GM21737 (cell line): ENCODE measurements around the gene FADS1.
A peak's percentile ranks its signal among the peaks of the same experiment; 100 is the strongest.

Experiments
- ATAC-seq: cut with Tn5 transposase; IDR thresholded peaks from one replicate; pipeline ENCODE4 v1.9.1; 2021; ENCODE audit warnings: mild to moderate bottlenecking, moderate library complexity; ENCODE audit not compliant: unreplicated experiment

FADS1 gene

GRCh38 chr11:61846362-61847020 lies 29.7 kb upstream of the FADS1 start:
- no peak for ATAC-seq

DNA sequence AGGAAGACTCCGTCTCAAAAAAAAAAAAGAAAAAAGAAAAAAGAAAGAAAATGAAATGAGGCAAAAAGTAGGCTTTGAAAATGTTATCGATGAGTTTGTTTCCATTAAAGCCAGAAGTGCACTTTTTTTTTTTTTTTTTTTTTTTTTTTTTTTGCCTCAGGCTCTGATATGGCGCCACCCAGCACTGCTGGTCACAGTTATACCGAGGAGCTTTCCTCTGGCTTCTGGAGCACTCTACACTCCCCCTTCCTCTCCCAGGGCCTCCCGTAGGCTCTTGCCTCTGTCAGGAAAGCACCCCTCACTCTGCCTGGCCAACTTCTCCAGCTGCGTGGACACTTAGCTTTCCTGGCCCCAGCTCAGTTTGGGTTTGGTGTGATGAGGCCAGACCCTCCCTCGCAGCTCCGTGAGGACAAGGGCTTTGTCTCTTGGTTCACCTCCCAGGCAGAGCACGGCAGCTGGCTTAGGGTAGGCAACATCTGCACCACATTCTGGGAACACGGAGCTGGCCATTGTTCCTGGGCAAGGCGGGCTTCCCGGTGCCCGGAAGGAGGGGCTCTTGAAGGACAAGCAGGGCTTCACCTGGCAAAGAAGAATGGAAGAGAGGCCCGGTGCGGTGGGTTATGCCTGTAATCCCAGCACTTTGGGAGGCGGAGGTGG lies 28.2 kb upstream of the FADS1 start:
- ATAC-seq = no peak

DNA sequence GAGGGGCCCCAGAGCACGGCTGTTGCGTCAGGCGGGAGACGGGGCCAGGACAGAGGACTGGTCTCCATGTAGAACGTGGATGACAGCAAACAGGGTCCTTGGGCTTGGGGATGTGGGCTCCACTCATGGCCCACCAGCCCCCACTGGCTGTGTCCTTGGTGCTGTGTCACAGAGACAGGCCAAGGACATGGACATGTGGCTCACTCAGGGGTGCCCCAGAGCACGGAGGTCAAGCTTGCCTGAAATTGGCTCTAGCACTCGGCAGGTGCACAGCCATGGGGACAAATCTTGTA lies 25.7 kb upstream of the FADS1 start:
- ATAC-seq = no peak

DNA sequence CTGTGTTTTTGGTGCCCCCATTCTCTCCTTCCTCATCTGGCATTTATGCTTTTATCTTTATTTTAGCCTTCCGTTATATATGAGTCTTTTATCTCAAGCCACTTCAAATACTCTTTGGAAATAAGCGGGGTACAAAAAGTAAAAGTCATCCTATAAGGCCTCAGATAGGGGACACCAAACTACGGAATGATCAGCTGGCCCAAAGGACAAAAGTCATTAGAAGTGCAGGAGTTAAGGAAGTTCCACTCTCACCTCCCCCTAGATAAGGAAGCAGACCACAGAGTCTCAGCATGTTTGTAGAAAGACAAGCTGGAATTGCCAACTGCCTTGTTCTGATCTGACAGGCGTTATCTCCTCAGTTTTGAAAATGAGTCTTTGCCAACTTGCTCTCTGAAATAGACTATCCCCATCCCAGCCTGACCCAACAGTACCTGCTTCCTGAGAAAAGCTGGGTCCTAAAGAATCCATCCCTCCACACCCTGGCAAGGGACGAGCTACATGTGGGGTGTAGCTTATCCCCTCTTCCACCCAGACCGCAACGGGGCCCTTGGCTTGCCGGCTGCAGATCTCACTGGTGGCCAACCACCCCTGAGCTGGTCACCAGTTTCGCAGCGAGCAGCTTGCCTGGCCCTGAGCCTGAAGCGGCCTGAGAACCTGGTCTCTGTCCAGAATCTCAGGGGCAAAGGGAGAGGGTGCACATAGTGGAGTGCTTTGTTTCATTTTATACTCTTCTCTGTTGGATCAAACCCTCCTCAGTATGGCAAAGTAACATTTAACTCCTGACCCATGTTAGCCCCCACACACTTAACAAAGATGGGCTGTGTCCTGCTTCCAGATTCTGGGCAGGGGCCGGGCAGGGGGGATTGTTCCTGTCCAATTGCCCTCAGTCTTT lies 25.1 kb upstream of the FADS1 start:
- no peak for ATAC-seq

DNA sequence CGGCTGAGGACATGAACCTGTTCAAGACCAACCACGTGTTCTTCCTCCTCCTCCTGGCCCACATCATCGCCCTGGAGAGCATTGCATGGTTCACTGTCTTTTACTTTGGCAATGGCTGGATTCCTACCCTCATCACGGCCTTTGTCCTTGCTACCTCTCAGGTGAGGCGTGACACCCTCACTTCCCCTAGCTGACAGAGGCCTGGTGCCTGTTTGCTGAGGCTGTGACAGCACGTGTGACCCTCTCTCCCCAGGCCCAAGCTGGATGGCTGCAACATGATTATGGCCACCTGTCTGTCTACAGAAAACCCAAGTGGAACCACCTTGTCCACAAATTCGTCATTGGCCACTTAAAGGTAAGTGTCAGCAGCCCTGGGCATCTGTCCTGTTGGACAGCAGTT lies 23.6 kb upstream of the FADS1 start:
- no peak for ATAC-seq

- no peak for ATAC-seq
Observed at GRCh38 chr11:61839742-61840141, 22.9 kb upstream of the FADS1 start.

DNA sequence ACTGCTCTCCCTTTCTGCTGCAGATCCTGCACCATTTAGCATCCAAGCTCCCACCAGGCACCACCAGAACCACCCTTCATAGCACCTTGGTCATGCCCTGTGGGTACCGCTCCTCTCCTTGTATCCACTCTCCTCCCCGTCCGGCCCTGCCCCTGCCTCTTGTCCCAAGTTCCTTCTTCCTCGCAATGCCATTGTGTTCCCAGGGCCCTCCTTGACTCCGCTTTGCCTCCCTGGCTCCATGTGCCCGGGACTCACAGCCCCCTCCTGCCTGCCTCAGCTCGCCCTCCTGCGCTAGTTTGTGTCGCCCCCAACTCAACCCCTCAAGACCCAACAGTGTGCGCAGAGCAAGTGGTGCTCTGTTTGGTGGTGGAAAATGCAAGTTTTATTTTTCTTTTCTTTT lies 22.1 kb upstream of the FADS1 start:
- no peak for ATAC-seq

DNA sequence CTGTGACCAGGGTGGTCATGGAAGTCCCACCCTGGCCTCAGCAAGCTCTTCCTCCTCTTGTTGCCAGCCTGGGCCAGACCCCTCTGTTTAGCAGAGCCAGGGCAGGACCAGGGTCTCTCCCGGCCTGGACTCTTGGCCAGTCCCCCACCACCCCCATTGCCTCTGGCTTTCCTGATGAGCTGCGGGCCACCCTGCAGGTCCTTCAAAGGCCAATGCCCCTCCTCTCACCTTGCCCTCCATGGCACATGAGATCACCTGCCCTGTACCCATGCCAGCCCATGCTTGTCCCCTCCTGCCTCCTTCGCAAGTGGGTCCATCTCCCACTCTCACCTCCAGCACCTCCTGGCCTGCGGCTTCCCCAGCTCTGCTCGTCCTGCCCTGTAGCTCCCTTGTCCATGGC lies 21.7 kb upstream of the FADS1 start:
- no peak for ATAC-seq

- no peak for ATAC-seq
Observed at GRCh38 chr11:61837411-61838005, 20.7 kb upstream of the FADS1 start.

DNA sequence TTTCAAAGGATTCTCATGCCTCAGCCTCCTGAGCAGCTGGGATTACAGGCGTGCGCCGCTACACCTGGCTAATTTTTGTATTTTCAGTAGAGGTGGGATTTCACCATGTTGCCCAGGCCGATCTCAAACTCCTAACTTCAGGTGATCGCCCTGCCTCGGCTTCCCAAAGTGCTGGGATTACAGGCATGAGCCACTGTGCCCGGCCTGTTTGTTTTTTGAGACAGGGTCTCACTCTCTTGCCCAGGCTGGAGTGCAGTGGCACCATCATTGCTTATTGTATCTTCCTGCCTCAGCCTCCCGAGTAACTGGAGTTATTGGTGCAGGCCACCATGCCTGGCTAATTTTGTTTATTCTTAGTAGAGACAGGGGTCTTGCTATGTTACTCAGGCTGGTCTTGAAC lies 19.4 kb upstream of the FADS1 start:
- ATAC-seq = no peak

DNA sequence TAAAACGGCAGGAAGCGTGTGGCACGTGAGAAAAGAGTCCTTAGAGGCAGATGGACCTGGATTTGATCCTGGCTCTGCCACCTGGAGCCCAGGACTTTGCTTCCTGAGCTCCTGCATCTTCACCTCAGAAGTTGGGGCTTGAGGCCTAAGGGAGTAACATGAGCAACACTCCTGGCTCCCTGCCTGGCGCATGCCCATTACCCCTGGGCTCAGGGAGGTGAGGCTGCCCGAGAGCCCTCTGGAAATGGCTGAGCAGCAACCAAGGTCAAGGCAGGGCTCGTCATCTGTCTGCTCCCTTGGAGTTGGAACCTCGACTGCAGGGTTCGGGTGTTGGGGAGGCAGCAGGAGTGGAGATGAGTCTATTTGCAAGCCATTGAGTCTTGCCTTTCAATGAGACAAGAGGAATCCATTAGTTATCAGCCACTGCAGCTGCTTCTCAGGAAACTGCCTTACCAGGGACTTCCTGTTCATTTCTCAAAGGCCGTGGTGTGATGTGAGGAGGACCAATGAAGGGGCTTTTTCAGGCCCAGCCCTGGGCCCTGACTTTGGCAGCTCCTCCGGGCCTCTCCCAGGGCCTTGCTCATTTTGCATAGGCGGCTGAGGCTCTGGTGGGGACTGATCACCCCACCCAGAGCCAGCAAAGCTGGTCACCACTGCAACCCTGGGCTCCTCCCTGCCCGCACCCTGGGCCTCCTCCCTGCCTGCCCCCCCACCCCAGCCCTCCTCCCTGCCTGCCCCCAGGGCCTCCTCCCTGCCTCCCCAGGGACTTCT lies 17.7 kb upstream of the FADS1 start:
- ATAC-seq = peak; percentile 84

- ATAC-seq = no peak
Observed at GRCh38 chr11:61833926-61834277, 17.1 kb upstream of the FADS1 start.

DNA sequence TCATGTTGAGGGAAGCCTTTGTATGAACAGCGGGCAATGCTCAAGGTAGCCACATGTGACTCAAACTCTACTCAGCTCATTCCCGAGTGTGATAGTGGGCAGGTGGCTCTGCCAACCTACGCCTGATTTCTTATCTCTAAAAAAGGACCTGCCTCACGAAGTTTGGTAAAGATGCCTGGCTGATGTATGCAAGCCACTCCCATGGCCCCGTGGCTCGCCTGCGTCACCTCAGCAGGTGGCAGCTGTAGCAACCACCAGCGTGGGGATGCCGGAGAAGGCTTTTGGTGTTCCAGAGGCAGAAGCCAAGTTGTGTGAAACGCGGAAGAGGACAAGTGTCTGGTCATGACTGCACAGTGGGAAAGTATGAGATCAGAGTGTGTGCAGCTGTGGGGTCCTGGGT lies 16.7 kb upstream of the FADS1 start:
- ATAC-seq = no peak

DNA sequence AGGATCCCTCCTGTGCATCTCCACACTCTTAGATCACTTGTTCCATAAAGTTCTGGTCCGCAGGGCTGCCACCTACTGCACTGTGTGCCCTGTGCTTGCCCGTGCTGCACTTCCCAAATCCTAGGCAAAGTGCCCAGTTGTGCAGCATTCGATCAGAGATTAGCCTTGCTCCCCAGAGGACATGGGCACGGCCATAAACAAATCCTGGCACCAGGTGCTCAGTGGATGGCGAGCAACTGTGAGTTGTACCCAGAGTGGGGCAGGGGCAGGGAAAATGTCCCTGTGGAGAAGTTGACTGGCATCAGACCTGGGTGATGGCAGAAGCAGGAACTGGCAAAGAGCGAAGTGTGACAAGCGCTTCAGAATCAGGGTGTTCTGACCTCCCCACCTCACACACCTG lies 16.0 kb upstream of the FADS1 start:
- ATAC-seq = no peak

GRCh38 chr11:61832207-61832606 lies 15.4 kb upstream of the FADS1 start:
- ATAC-seq = no peak

DNA sequence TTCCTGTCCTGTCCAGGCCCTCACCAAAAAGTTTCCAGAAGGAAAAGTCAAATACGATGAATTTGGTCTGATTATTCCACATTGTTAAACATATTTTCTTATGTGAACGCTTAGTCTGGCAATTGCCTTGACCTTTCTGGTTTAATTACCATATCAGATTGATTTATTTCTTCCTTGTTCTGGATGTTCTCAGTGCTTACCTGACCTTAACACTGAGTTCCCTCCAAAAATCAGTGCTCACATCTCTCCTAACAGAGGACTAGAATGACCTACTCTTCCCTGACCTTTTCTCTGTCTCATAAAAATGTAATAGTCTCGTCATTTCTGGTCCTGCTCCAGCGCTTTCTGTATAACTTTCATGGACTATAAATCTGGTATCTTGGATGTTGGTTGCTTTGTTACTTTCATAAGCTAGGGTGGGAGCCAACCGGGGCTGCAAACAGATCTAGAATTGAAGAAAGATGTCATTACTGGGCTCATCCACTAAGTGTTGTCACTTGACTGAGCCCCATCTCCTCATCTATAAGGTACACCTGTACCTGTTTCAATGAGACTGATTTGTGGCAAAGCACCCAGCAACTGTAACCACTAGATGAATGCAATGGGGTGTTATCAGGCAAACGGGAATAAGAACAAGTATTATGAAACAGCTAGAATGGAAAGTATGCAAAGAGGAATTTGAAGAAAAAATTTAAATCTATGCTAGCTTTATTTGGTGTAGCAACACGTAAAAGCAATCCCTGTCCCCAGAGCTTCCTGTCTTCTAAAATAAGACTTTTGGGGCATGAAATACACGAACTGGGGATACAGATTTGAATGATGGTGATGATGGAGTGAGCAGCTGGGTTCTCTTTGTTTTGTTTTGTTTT lies 13.7 kb upstream of the FADS1 start:
- no peak for ATAC-seq

- ATAC-seq = no peak
Observed at GRCh38 chr11:61829806-61830205, 13.0 kb upstream of the FADS1 start.

DNA sequence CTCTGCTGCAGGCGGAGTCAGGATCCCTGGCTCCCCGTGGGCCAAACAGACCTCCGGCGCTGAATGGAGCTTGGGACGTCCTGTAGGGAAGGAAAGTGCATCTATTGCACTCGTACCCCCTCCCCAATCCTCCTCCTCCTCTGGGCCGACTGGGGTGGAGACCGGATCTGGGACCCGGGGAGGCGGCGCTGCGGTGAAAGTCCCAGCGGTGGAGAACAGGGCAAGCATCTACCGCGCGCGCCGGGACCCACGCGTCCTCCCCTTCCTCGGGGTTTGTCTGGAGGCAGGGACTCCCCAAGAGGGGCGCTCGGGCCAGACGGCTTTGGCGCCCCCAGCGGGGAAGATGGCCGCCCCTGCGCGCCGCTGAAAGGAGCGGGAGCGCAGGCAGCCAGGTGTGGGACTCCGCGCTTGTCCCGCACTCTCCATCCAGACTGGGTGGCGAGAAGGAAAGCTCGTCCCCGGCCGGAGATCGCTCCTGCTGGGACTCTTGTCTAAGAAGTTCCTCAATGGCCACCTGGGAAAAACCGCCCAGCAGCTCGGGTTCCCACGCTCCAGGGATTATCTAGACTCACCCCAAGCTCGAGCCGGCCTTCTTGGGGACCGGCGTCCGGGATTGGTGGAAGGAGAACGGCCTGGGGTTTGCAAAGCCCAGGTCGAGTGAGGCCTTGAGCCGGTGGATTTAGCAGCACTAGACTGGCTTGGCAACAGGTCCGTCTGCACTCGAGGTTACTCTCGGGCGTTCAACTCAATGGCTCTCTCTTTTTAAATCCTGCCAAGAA lies 12.0 kb upstream of the FADS1 start:
- peak; percentile 29 for ATAC-seq

GRCh38 chr11:61828379-61828628 lies 11.5 kb upstream of the FADS1 start:
- ATAC-seq = no peak
